ENCODE data around the gene LHFPL6. TPM values are rescaled to one million over a fixed set of nuclear protein-coding genes. Genes with fewer than 3 reads are reported as not detected.

The LHFPL6 gene
- total RNA-seq, 1 donor from 2014 or later, result 37.7 TPM

- DNase-seq (ENCODE audit: low read depth, low spot score), result no peak
- Mint-ChIP-seq H3K36me3 (ENCODE audit: low read depth) (no peaks in the 10 kb centered on the region), H3K4me3 (no peak overlapping the region), H3K4me1 (peaks cover 22% of the 10 kb centered on the region), H3K27ac (ENCODE audit: unreplicated experiment) (no peak overlapping the region), H3K9me3 (no peaks in the 10 kb centered on the region), H3K27me3 (ENCODE audit: low read depth) (no peaks in the 10 kb centered on the region)
- TF ChIP-seq CTCF (conservative IDR thresholded peaks at IDR 0.05), result no peak
These were observed 66.7 kb downstream of the LHFPL6 start for GRCh38 chr13:39536274-39536673.

GRCh38 chr13:39533651-39534150, 69.3 kb downstream of the LHFPL6 start:
- Mint-ChIP-seq H3K4me1 (peaks cover 30% of the 10 kb centered on the region), H3K27ac (ENCODE audit: unreplicated experiment) (no peak overlapping the region)

GRCh38 chr13:39531646-39532045, 71.3 kb downstream of the LHFPL6 start:
- no peak for TF ChIP-seq CTCF (conservative IDR thresholded peaks at IDR 0.05)
- no peak for DNase-seq (ENCODE audit: low read depth, low spot score)
- Mint-ChIP-seq H3K9me3 (no peaks in the 10 kb centered on the region), H3K27me3 (ENCODE audit: low read depth) (no peaks in the 10 kb centered on the region), H3K27ac (ENCODE audit: unreplicated experiment) (no peak overlapping the region), H3K4me1 (peaks cover 16% of the 10 kb centered on the region), H3K36me3 (ENCODE audit: low read depth) (no peaks in the 10 kb centered on the region), H3K4me3 (no peak overlapping the region)

More at GRCh38 chr13:39533651-39534150, 69.3 kb downstream of the LHFPL6 start:
- H3K36me3 Mint-ChIP-seq (ENCODE audit: low read depth), result no peaks in the 10 kb centered on the region
- H3K27me3 Mint-ChIP-seq (ENCODE audit: low read depth), result no peaks in the 10 kb centered on the region
- DNase-seq (ENCODE audit: low read depth, low spot score), result no peak
- H3K4me3 Mint-ChIP-seq, result no peak overlapping the region
- no peak for TF ChIP-seq CTCF (conservative IDR thresholded peaks at IDR 0.05)
- H3K9me3 Mint-ChIP-seq, result no peaks in the 10 kb centered on the region

GRCh38 chr13:39530916-39531315, 72.1 kb downstream of the LHFPL6 start:
- Mint-ChIP-seq H3K4me3 (no peak overlapping the region), H3K27me3 (ENCODE audit: low read depth) (no peaks in the 10 kb centered on the region), H3K27ac (ENCODE audit: unreplicated experiment) (no peak overlapping the region), H3K4me1 (peaks cover 12% of the 10 kb centered on the region), H3K9me3 (no peaks in the 10 kb centered on the region), H3K36me3 (ENCODE audit: low read depth) (no peaks in the 10 kb centered on the region)
- DNase-seq (ENCODE audit: low read depth, low spot score), result no peak
- TF ChIP-seq CTCF (conservative IDR thresholded peaks at IDR 0.05), result no peak

GRCh38 chr13:39528661-39528980, 74.4 kb downstream of the LHFPL6 start:
- H3K4me1 Mint-ChIP-seq, result peaks cover 12% of the 10 kb centered on the region
- no peak overlapping the region for H3K4me3 Mint-ChIP-seq
- no peaks in the 10 kb centered on the region for H3K27me3 Mint-ChIP-seq (ENCODE audit: low read depth)
- no peak overlapping the region for H3K27ac Mint-ChIP-seq (ENCODE audit: unreplicated experiment)
- H3K36me3 Mint-ChIP-seq (ENCODE audit: low read depth), result no peaks in the 10 kb centered on the region
- no peak for TF ChIP-seq CTCF (conservative IDR thresholded peaks at IDR 0.05)
- no peaks in the 10 kb centered on the region for H3K9me3 Mint-ChIP-seq
- DNase-seq (ENCODE audit: low read depth, low spot score), result no peak

Data from neural crest cell (in vitro differentiated cells).